Measurements from ENCODE around the gene DNAJA4. TPM values are rescaled to one million over a fixed set of nuclear protein-coding genes. Genes with fewer than 3 reads are reported as not detected.

DNAJA4 gene
- total and polyA plus RNA-seq, 9 of the 15 experiments (the other 6 are each of a cell fraction or from before 2014, with no cell fraction given): 0.11 to 1.0 (median 0.16) TPM; not detected in 4

- Histone ChIP-seq H3K9ac (ENCODE audit: insufficient read depth in 1 of 2, low read depth in 2 of 2, low read length in 2 of 2) (no peak overlapping the region), H3K79me2 (ENCODE audit: control insufficient read depth, insufficient read depth, low read length) (no peaks in the 10 kb centered on the region), H3K36me3 (ENCODE audit: control insufficient read depth, insufficient read depth, low read length) (no peaks in the 10 kb centered on the region), H4K20me1 (replicated peaks; ENCODE audit: control insufficient read depth, insufficient read depth, low read length) (no peaks in the 10 kb centered on the region), H3K27ac (ENCODE audit: extremely low read depth, low read depth, low read length) (no peak overlapping the region), H3K9me1 (ENCODE audit: control insufficient read depth, insufficient read depth, low read length) (no peaks in the 10 kb centered on the region), H3K4me2 (ENCODE audit: insufficient read depth, low read length) (no peak overlapping the region), H2AFZ (ENCODE audit: low read depth, low read length) (no peak overlapping the region), H3K9me3 (replicated peaks; ENCODE audit: control insufficient read depth, insufficient read depth, low read depth, low read length) (no peaks in the 10 kb centered on the region), H3K4me3 (no peak overlapping the region), H3K27me3 (ENCODE audit: control insufficient read depth in 2 of 2, insufficient read depth in 2 of 2, low read length in 2 of 2) (peaks cover 5 to 11% of the 10 kb centered on the region in 2 experiments; a peak in 3 of 5 replicates), H3K4me1 (replicated peaks in 1 of 2; ENCODE audit: control insufficient read depth in 2 of 2, insufficient read depth in 2 of 2, low read length in 2 of 2) (peaks cover 19% of the 10 kb centered on the region in 2 experiments)
- DNase-seq (ENCODE audit: extremely low read depth in 1 of 4, low spot score in 3 of 4): no peak
- CTCF ChIA-PET (ENCODE audit: low intra/inter-chr PET ratio): interaction anchor here (1.0 to 2.6 kb wide), 5 partner anchors 62 to 240 kb away, joined by 3 to 25 read pairs (median 10); partner anchors contain the start of gene CIB2
- ATAC-seq: no peak
- TF ChIP-seq, protein P1, sequence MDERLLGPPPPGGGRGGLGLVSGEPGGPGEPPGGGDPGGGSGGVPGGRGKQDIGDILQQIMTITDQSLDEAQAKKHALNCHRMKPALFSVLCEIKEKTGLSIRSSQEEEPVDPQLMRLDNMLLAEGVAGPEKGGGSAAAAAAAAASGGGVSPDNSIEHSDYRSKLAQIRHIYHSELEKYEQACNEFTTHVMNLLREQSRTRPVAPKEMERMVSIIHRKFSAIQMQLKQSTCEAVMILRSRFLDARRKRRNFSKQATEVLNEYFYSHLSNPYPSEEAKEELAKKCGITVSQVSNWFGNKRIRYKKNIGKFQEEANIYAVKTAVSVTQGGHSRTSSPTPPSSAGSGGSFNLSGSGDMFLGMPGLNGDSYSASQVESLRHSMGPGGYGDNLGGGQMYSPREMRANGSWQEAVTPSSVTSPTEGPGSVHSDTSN (CRISPR knock-in tag; IDR thresholded peaks at IDR 0.05; ENCODE audit: low read depth): no peak
- TF ChIP-seq, protein P1 (tag; conservative IDR thresholded peaks at IDR 0.05; ENCODE audit: low read depth): no peak
- TF ChIP-seq SP1 (CRISPR knock-in tag; IDR thresholded peaks at IDR 0.05) (no peak), CC2D1A (IDR thresholded peaks at IDR 0.05) (no peak), C11orf30 (IDR thresholded peaks at IDR 0.05; ENCODE audit: low read depth) (0 out of 2 replicates have a peak, but pooled peaks have one; percentile 24), MAFK (IDR thresholded peaks at IDR 0.05; ENCODE audit: low read length) (no peak), ZBTB34 (CRISPR knock-in tag; IDR thresholded peaks at IDR 0.05) (no peak), SMAD4 (CRISPR knock-in tag; conservative IDR thresholded peaks at IDR 0.05) (no peak), TEAD1 (CRISPR knock-in tag; IDR thresholded peaks at IDR 0.05) (no peak), NR3C1 (CRISPR knock-in tag; IDR thresholded peaks at IDR 0.05) (no peak), ZNF316 (IDR thresholded peaks at IDR 0.05) (peak; percentile 52), DDX20 (tag; IDR thresholded peaks at IDR 0.05; ENCODE audit: low read depth) (no peak), HEY1 (CRISPR knock-in tag; IDR thresholded peaks at IDR 0.05; ENCODE audit: borderline replicate concordance) (no peak), ZC3H11A (IDR thresholded peaks at IDR 0.05; ENCODE audit: low read depth, low read length) (no peak), PREB (CRISPR knock-in tag; IDR thresholded peaks at IDR 0.05) (no peak)
- TF ChIP-seq, protein P2, sequence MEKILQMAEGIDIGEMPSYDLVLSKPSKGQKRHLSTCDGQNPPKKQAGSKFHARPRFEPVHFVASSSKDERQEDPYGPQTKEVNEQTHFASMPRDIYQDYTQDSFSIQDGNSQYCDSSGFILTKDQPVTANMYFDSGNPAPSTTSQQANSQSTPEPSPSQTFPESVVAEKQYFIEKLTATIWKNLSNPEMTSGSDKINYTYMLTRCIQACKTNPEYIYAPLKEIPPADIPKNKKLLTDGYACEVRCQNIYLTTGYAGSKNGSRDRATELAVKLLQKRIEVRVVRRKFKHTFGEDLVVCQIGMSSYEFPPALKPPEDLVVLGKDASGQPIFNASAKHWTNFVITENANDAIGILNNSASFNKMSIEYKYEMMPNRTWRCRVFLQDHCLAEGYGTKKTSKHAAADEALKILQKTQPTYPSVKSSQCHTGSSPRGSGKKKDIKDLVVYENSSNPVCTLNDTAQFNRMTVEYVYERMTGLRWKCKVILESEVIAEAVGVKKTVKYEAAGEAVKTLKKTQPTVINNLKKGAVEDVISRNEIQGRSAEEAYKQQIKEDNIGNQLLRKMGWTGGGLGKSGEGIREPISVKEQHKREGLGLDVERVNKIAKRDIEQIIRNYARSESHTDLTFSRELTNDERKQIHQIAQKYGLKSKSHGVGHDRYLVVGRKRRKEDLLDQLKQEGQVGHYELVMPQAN (IDR thresholded peaks at IDR 0.05; ENCODE audit: borderline replicate concordance): no peak
- WGBS (ENCODE audit: insufficient coverage, low coverage, missing lambda C conversion rate): 40% methylated on average over 4 of the region's 5 CpGs
- POLR2A ChIA-PET: interaction anchor here (0.6 to 0.7 kb wide), 2 partner anchors 8 to 136 kb away, joined by 3 to 4 read pairs; no protein-coding TSS in a partner anchor
- FAIRE-seq: no peak
- intact Hi-C loops (cut with micrococcal nuclease): loop anchor here (5.0 kb wide), 3 partner anchors 43 to 283 kb away; partner anchors contain the start of gene CIB2
- in situ Hi-C loops (cut with MboI): loop anchor here (5.0 kb wide), 2 partner anchors 128 to 278 kb away; no protein-coding TSS in a partner anchor
- BruUV-seq (replicated peaks): no TSS peak
Observed at GRCh38 chr15:78239811-78240210, 24.6 kb upstream of the DNAJA4 start.

All from K562 (cell line).